IgD-negative memory B cell (primary cell): ENCODE measurements around the gene MYLK2. TPM values are rescaled to one million over a fixed set of nuclear protein-coding genes. Genes with fewer than 3 reads are reported as not detected.

ENCODE experiments used
- H3K27ac Mint-ChIP-seq, 3 donors: one replicate each; pipeline ENCODE4 v1.8.0; 2020 to 2022; ENCODE audit warnings: mild to moderate bottlenecking in 3 of 3, mixed read lengths in 3 of 3, moderate library complexity in 1 of 3
- H3K27me3 Mint-ChIP-seq: one replicate; pipeline ENCODE4 v1.8.0; 2021; ENCODE audit warnings: mixed read lengths
- H3K36me3 Mint-ChIP-seq: one replicate; pipeline ENCODE4 v1.8.0; 2020; ENCODE audit warnings: mild to moderate bottlenecking, mixed read lengths
- H3K4me1 Mint-ChIP-seq, 3 donors: one replicate each; pipeline ENCODE4 v1.8.0; 2020 to 2022; ENCODE audit warnings: mixed read lengths in 3 of 3, mild to moderate bottlenecking in 1 of 3
- H3K4me3 Mint-ChIP-seq, 4 donors: one replicate each; pipeline ENCODE4 v1.8.0; 2020 to 2022; ENCODE audit warnings: mild to moderate bottlenecking in 4 of 4, mixed read lengths in 4 of 4, moderate library complexity in 3 of 4
- H3K9me3 Mint-ChIP-seq, 3 donors: one replicate each; pipeline ENCODE4 v1.8.0; 2020 to 2021; ENCODE audit warnings: mixed read lengths in 3 of 3, mild to moderate bottlenecking in 1 of 3
- polyA plus RNA-seq: library from polyadenylated mRNA; unstranded; fragments of 300-500 nt; fragmentation: Illumina TruSeq; gene quantifications from one replicate; pipeline ENCODE4 v1.2.3, GENCODE V29; 2021

MYLK2 gene
- polyA plus RNA-seq, 1 donor from 2014 or later: not detected

- peaks cover 34% of the 10 kb centered on the region for H3K27me3 Mint-ChIP-seq
Observed at GRCh38 chr20:31864521-31865400, 45.6 kb downstream of the MYLK2 start.

GRCh38 chr20:31866221-31866620, 47.1 kb downstream of the MYLK2 start:
- peaks cover 15 to 20% (median 16%) of the 10 kb centered on the region in 3 donors for H3K4me1 Mint-ChIP-seq
- peaks cover 35% of the 10 kb centered on the region for H3K27me3 Mint-ChIP-seq
- H3K4me3 Mint-ChIP-seq: peak overlapping the region in 1 of 4 donors; percentile 13
- no peak overlapping the region for H3K27ac Mint-ChIP-seq
- H3K36me3 Mint-ChIP-seq: peaks cover 1% of the 10 kb centered on the region
- no peaks in the 10 kb centered on the region for H3K9me3 Mint-ChIP-seq

More at GRCh38 chr20:31864521-31865400, 45.6 kb downstream of the MYLK2 start:
- Mint-ChIP-seq H3K36me3 (no peaks in the 10 kb centered on the region), H3K4me1 (peaks cover 13 to 16% (median 15%) of the 10 kb centered on the region in 3 donors), H3K4me3 (peak overlapping the region in 2 of 4 donors; percentile 22 to 26), H3K9me3 (no peaks in the 10 kb centered on the region), H3K27ac (no peak overlapping the region)

GRCh38 chr20:31868853-31869672, 49.9 kb downstream of the MYLK2 start:
- H3K27ac Mint-ChIP-seq: peak overlapping the region in 1 of 3 donors; percentile 46
- H3K36me3 Mint-ChIP-seq: peaks cover 1% of the 10 kb centered on the region
- H3K27me3 Mint-ChIP-seq: peaks cover 35% of the 10 kb centered on the region
- H3K4me3 Mint-ChIP-seq: peak overlapping the region; percentile 46 to 94 (median 86)
- peaks cover 15 to 20% (median 16%) of the 10 kb centered on the region in 3 donors for H3K4me1 Mint-ChIP-seq
- no peaks in the 10 kb centered on the region for H3K9me3 Mint-ChIP-seq

- H3K36me3 Mint-ChIP-seq: peaks cover 1% of the 10 kb centered on the region
- peak overlapping the region in 1 of 3 donors; percentile 29 for H3K27ac Mint-ChIP-seq
- H3K27me3 Mint-ChIP-seq: peaks cover 35% of the 10 kb centered on the region
- no peaks in the 10 kb centered on the region for H3K9me3 Mint-ChIP-seq
- H3K4me3 Mint-ChIP-seq: peak overlapping the region; percentile 39 to 94 (median 88)
- H3K4me1 Mint-ChIP-seq: peaks cover 15 to 20% (median 16%) of the 10 kb centered on the region in 3 donors
Observed at GRCh38 chr20:31869673-31869941, 50.5 kb downstream of the MYLK2 start.

GRCh38 chr20:31869942-31870725, 51.0 kb downstream of the MYLK2 start, which contains the start of the genes DUSP15 and TTLL9:
Gene DUSP15 (minus strand): TSS chr20:31870527. CDS start chr20:31870337, 190 bp downstream.
Gene TTLL9 (plus strand): TSS chr20:31870634. CDS start chr20:31871127, 493 bp downstream.
- peak within 1 kb of the TSS; percentile 39 to 94 (median 88) for H3K4me3 Mint-ChIP-seq

GRCh38 chr20:31870726-31871617, 51.8 kb downstream of the MYLK2 start:
- Mint-ChIP-seq H3K4me1 (peaks cover 15 to 20% (median 16%) of the 10 kb centered on the region in 3 donors), H3K27me3 (peaks cover 35% of the 10 kb centered on the region), H3K9me3 (no peaks in the 10 kb centered on the region), H3K36me3 (peaks cover 1% of the 10 kb centered on the region), H3K4me3 (peak overlapping the region; percentile 10 to 88 (median 81)), H3K27ac (no peak overlapping the region)

More at GRCh38 chr20:31869942-31870725, 51.0 kb downstream of the MYLK2 start, which contains the start of the genes DUSP15 and TTLL9:
- peaks cover 15 to 20% (median 16%) of the 10 kb centered on the region in 3 donors for H3K4me1 Mint-ChIP-seq
- peaks cover 35% of the 10 kb centered on the region for H3K27me3 Mint-ChIP-seq
- peak within 1 kb of the TSS in 1 of 3 donors; percentile 29 for H3K27ac Mint-ChIP-seq
- no peaks in the 10 kb centered on the region for H3K9me3 Mint-ChIP-seq
- H3K36me3 Mint-ChIP-seq: peaks cover 1% of the 10 kb centered on the region

GRCh38 chr20:31871618-31871954, 52.4 kb downstream of the MYLK2 start:
- no peak overlapping the region for H3K27ac Mint-ChIP-seq
- no peaks in the 10 kb centered on the region for H3K9me3 Mint-ChIP-seq
- peak overlapping the region in 3 of 4 donors; percentile 10 to 86 (median 76) for H3K4me3 Mint-ChIP-seq
- H3K27me3 Mint-ChIP-seq: peaks cover 35% of the 10 kb centered on the region
- peaks cover 1% of the 10 kb centered on the region for H3K36me3 Mint-ChIP-seq
- peaks cover 15 to 20% (median 16%) of the 10 kb centered on the region in 3 donors for H3K4me1 Mint-ChIP-seq

GRCh38 chr20:31872406-31872805, 53.2 kb downstream of the MYLK2 start:
- Mint-ChIP-seq H3K36me3 (peaks cover 1% of the 10 kb centered on the region), H3K4me1 (peaks cover 15 to 17% (median 16%) of the 10 kb centered on the region in 3 donors), H3K27ac (no peak overlapping the region), H3K4me3 (no peak overlapping the region), H3K9me3 (no peaks in the 10 kb centered on the region), H3K27me3 (peaks cover 28% of the 10 kb centered on the region)

GRCh38 chr20:31875671-31876070, 56.5 kb downstream of the MYLK2 start:
- Mint-ChIP-seq H3K27ac (no peak overlapping the region), H3K4me3 (no peak overlapping the region), H3K4me1 (peaks cover 0 to 10% (median 5%) of the 10 kb centered on the region in 3 donors), H3K9me3 (peaks cover 0 to 1% (median 0%) of the 10 kb centered on the region in 3 donors), H3K36me3 (peaks cover 1% of the 10 kb centered on the region), H3K27me3 (peaks cover 7% of the 10 kb centered on the region)

- no peak overlapping the region for H3K27ac Mint-ChIP-seq
- peaks cover 0 to 1% (median 0%) of the 10 kb centered on the region in 3 donors for H3K9me3 Mint-ChIP-seq
- no peaks in the 10 kb centered on the region for H3K27me3 Mint-ChIP-seq
- no peaks in the 10 kb centered on the region for H3K36me3 Mint-ChIP-seq
- peak overlapping the region in 1 of 4 donors; percentile 38 for H3K4me3 Mint-ChIP-seq
- H3K4me1 Mint-ChIP-seq: peaks cover 0 to 9% (median 3%) of the 10 kb centered on the region in 3 donors
Observed at GRCh38 chr20:31877684-31878083, 58.5 kb downstream of the MYLK2 start.

- Mint-ChIP-seq H3K36me3 (no peaks in the 10 kb centered on the region), H3K27ac (peak overlapping the region; percentile 87 to 94 (median 90)), H3K27me3 (no peaks in the 10 kb centered on the region), H3K9me3 (peaks cover 0 to 1% (median 0%) of the 10 kb centered on the region in 3 donors), H3K4me3 (peak overlapping the region; percentile 88 to 99 (median 94)), H3K4me1 (peaks cover 0 to 9% (median 3%) of the 10 kb centered on the region in 3 donors)
Observed at GRCh38 chr20:31879143-31879987, 60.2 kb downstream of the MYLK2 start.

GRCh38 chr20:31881945-31882344, 62.8 kb downstream of the MYLK2 start:
- Mint-ChIP-seq H3K4me3 (peak overlapping the region in 2 of 4 donors; percentile 30 to 88), H3K27me3 (no peaks in the 10 kb centered on the region), H3K36me3 (no peaks in the 10 kb centered on the region), H3K9me3 (peaks cover 0 to 1% (median 0%) of the 10 kb centered on the region in 3 donors), H3K27ac (no peak overlapping the region), H3K4me1 (peaks cover 0 to 9% (median 3%) of the 10 kb centered on the region in 3 donors)

- H3K4me1 Mint-ChIP-seq: peaks cover 0 to 9% (median 3%) of the 10 kb centered on the region in 3 donors
- H3K4me3 Mint-ChIP-seq: no peak overlapping the region
- H3K9me3 Mint-ChIP-seq: peaks cover 0 to 1% (median 0%) of the 10 kb centered on the region in 3 donors
- H3K27ac Mint-ChIP-seq: no peak overlapping the region
- H3K36me3 Mint-ChIP-seq: no peaks in the 10 kb centered on the region
- no peaks in the 10 kb centered on the region for H3K27me3 Mint-ChIP-seq
Observed at GRCh38 chr20:31883829-31884228, 64.7 kb downstream of the MYLK2 start.
